ENCODE results near the gene ZFAND2A. TPM values are rescaled to one million over a fixed set of nuclear protein-coding genes. Genes with fewer than 3 reads are reported as not detected.
"Not testable (repeated sequence)": the region's sequence is repeated elsewhere in the genome, so short reads cannot be mapped to it uniquely, and the experiment has no call there.

ZFAND2A gene
- total RNA-seq, 1 experiment from 2014 or later: 40.7 TPM

GRCh38 chr7:1174881-1175596 lies 15.0 kb upstream of the ZFAND2A start:
- Mint-ChIP-seq H3K4me1 (ENCODE audit: insufficient read depth, unreplicated experiment) (peaks cover 5% of the 10 kb centered on the region), H3K9me3 (ENCODE audit: unreplicated experiment) (no peaks in the 10 kb centered on the region), H3K27ac (ENCODE audit: low read depth, unreplicated experiment) (no peak overlapping the region), H3K27me3 (ENCODE audit: insufficient read depth, unreplicated experiment) (no peaks in the 10 kb centered on the region), H3K36me3 (ENCODE audit: insufficient read depth, unreplicated experiment) (peaks cover 9% of the 10 kb centered on the region), H3K4me3 (ENCODE audit: unreplicated experiment) (no peak overlapping the region)
- ChIA-PET POLR2A (interaction anchor here (1.7 to 1.8 kb wide), 2 partner anchors 15 to 181 kb away, joined by 3 to 8 read pairs; partner anchors contain the start of gene ZFAND2A), CTCF (interaction anchor here (0.6 to 6.1 kb wide), 15 partner anchors 9 to 278 kb away, joined by 3 to 69 read pairs (median 4); partner anchors contain the start of gene GPER1)
- intact Hi-C loops (cut with micrococcal nuclease): no loop called here
- no peak for DNase-seq (ENCODE audit: unreplicated experiment)
- TF ChIP-seq CTCF (IDR thresholded peaks at IDR 0.05; ENCODE audit: unreplicated experiment): no peak
- BruUV-seq (replicated peaks): no TSS peak

GRCh38 chr7:1174002-1174401 lies 14.0 kb upstream of the ZFAND2A start:
- no TSS peak for BruUV-seq (replicated peaks)
- CTCF ChIA-PET: interaction anchor here (0.5 to 6.1 kb wide), 4 partner anchors 9 to 230 kb away, joined by 3 to 69 read pairs (median 5); no protein-coding TSS in a partner anchor
- intact Hi-C loops (cut with micrococcal nuclease): no loop called here
- Mint-ChIP-seq H3K4me1 (ENCODE audit: insufficient read depth, unreplicated experiment) (peaks cover 5% of the 10 kb centered on the region), H3K9me3 (ENCODE audit: unreplicated experiment) (no peaks in the 10 kb centered on the region), H3K27me3 (ENCODE audit: insufficient read depth, unreplicated experiment) (no peaks in the 10 kb centered on the region), H3K27ac (ENCODE audit: low read depth, unreplicated experiment) (no peak overlapping the region), H3K36me3 (ENCODE audit: insufficient read depth, unreplicated experiment) (peaks cover 5% of the 10 kb centered on the region), H3K4me3 (ENCODE audit: unreplicated experiment) (no peak overlapping the region)
- no peak for TF ChIP-seq CTCF (IDR thresholded peaks at IDR 0.05; ENCODE audit: unreplicated experiment)
- POLR2A ChIA-PET: interaction anchor here (1.7 to 1.8 kb wide), 2 partner anchors 14 to 180 kb away, joined by 3 to 8 read pairs; partner anchors contain the start of gene ZFAND2A
- no peak for DNase-seq (ENCODE audit: unreplicated experiment)

- Mint-ChIP-seq H3K9me3 (ENCODE audit: unreplicated experiment) (no peaks in the 10 kb centered on the region), H3K27ac (ENCODE audit: low read depth, unreplicated experiment) (no peak overlapping the region), H3K36me3 (ENCODE audit: insufficient read depth, unreplicated experiment) (peaks cover 5% of the 10 kb centered on the region), H3K4me3 (ENCODE audit: unreplicated experiment) (no peak overlapping the region), H3K27me3 (ENCODE audit: insufficient read depth, unreplicated experiment) (no peaks in the 10 kb centered on the region), H3K4me1 (ENCODE audit: insufficient read depth, unreplicated experiment) (peaks cover 5% of the 10 kb centered on the region)
- no peak for TF ChIP-seq CTCF (IDR thresholded peaks at IDR 0.05; ENCODE audit: unreplicated experiment)
- intact Hi-C loops (cut with micrococcal nuclease): no loop called here
- DNase-seq (ENCODE audit: unreplicated experiment): no peak
- CTCF ChIA-PET: interaction anchor here (0.6 to 6.1 kb wide), 5 partner anchors 10 to 1253 kb away, joined by 3 to 69 read pairs (median 5); no protein-coding TSS in a partner anchor
- no TSS peak for BruUV-seq (replicated peaks)
- POLR2A ChIA-PET: interaction anchor here (1.7 kb wide), 2 partner anchors 12 to 179 kb away, joined by 3 to 4 read pairs; partner anchors contain the start of gene ZFAND2A
These were observed 12.9 kb upstream of the ZFAND2A start for GRCh38 chr7:1172666-1173523.

- H3K27me3 Mint-ChIP-seq (ENCODE audit: insufficient read depth, unreplicated experiment); BruUV-seq (replicated peaks); intact Hi-C loops (cut with micrococcal nuclease); H3K4me3 Mint-ChIP-seq (ENCODE audit: unreplicated experiment); DNase-seq (ENCODE audit: unreplicated experiment); H3K9me3 Mint-ChIP-seq (ENCODE audit: unreplicated experiment); H3K36me3 Mint-ChIP-seq (ENCODE audit: insufficient read depth, unreplicated experiment); H3K4me1 Mint-ChIP-seq (ENCODE audit: insufficient read depth, unreplicated experiment); H3K27ac Mint-ChIP-seq (ENCODE audit: low read depth, unreplicated experiment): not testable (repeated sequence)
- CTCF ChIA-PET: interaction anchor here (0.6 to 1.3 kb wide), 2 partner anchors 10 to 178 kb away, joined by 3 read pairs; no protein-coding TSS in a partner anchor
- POLR2A ChIA-PET: interaction anchor here (1.7 kb wide), 1 partner anchor 11 kb away, joined by 4 read pairs; the partner anchor contains the start of gene ZFAND2A
These were observed 11.5 kb upstream of the ZFAND2A start for GRCh38 chr7:1171516-1171915.
